Measurements from ENCODE around the gene UQCR11.

The UQCR11 gene

DNA sequence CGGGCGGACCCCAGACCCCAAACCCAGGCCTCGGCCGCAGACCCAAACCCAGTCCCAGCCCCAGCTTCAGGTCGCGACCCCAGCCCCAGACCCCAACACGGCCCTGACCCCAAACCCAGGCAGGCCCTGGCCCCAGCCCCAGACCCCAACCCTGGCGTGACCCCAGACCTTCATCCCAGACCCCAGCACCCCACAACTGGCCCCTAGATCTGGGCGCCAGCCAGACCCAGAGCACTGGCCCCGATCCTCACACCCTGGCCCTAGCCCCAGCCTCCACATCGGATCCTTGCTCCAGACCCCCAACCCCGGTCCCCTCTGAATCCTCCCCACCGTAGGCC is 20.1 kb downstream of the UQCR11 start:
- no peak for DNase-seq

DNA sequence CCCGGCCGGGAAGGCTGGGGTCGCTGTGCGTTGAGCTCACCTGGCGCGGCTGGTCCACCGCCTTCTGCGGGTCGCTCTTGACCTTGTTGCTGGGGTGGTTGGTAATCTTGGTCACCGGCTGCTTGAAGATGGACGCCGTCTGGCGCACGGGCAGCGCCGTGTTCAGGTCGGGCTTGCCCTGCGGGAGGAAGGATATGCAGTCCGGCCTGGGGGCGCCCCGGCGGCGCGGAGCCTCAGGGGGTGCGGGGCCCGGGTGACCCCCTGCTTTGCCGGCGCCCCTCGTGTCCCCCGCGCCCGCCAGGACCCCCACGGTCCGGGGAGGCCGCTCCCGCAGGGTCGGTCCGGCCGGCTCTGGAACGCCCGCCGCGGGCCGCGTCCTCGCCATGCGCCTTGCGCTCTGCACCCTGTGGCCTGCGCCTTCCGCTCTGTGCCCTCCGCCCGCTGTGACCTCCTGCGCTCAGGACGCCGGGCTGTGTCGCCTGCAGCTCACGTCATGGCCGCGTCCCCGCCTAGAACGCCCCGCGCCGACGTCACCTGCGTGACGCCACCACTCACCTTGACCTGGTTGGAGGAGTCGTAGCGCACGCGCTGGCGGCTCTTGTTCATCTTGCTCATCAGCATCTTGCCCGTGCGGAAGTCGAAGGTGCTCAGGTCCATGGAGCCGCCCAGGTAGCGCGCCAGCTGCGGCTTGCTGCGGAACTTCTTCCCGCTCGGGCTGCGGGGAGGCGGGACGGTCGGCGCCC is 20.6 kb downstream of the UQCR11 start:
- DNase-seq, result no peak

DNA sequence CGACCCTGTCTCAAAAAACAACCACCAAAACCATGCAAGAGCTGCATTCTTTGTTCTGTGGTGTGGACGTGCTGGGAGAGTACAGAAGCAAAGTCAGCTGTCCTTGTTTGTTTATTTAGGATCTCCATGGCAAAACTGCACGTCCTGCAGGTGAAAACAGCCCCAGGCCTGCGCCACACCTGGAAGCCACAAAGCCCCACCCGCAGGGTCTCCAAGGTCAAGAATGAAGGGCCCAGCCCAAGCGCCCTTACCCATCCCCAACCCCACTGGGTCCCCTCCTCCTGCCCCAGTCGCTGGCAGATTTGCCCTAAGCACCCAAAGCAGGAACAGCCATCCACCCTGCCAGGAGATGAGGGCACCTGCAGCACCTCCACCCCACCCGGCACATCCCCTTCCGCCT is 23.1 kb downstream of the UQCR11 start:
- DNase-seq, result no peak

DNA sequence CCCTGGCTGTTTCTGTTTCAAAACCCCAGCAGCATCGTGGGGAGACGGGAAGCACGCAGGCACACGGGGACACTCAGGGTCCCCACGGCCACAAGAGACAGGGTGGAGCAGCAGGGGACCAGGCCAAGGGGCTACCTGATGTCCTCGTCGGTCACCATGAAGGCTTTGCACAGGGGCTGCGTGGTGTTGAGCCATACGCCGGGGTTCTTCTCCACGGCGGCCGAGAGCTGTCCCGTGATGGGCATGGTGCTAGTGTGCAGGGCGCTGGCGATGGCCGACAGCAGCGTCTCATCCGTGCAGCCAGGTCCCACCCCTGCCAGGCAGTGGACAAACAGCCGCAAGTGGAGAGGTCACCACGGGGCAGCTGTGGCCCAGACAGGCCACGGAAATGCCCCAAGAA is 24.3 kb downstream of the UQCR11 start:
- no peak for DNase-seq

DNA sequence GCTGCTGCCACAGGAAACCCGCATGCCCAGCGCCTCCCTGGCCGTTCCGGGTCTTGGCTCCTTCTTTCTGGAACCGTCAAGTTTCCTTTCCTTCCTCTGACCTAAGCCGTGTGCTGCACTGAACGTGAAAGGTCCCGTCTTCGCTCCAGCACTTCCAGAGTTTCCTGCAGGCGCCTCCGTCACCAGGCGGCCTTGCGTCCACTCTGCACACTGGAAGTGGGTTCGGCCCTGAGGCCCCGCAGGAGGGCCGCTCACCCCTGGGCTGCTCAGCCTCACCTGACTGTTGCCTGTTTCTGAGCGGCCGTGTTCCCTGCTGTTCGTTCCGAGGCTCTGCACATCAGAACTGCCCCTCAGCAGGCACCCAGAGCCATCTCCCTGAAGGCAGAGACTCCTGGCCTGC is 24.9 kb downstream of the UQCR11 start:
- no peak for DNase-seq

DNA sequence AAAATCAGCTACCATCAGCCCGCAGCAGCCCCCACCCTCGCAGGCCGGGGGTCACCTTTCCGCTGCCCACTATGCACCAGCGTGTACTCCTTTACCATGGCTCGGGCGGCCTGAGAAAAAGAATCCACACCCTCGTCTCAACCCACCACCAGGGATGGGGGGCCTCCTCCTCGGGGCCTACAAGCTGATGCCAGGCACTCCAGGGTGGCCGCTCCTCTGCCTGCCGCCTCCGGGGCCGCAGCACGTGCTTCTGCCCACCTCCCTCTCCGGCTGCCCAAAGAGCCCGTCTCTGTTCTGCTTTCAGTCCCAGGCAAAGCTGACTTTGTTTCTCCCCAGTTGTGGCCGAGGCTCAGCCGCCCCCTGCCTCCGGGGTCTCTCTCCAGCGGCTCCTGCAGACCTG is 26.0 kb downstream of the UQCR11 start:
- no peak for DNase-seq

DNA sequence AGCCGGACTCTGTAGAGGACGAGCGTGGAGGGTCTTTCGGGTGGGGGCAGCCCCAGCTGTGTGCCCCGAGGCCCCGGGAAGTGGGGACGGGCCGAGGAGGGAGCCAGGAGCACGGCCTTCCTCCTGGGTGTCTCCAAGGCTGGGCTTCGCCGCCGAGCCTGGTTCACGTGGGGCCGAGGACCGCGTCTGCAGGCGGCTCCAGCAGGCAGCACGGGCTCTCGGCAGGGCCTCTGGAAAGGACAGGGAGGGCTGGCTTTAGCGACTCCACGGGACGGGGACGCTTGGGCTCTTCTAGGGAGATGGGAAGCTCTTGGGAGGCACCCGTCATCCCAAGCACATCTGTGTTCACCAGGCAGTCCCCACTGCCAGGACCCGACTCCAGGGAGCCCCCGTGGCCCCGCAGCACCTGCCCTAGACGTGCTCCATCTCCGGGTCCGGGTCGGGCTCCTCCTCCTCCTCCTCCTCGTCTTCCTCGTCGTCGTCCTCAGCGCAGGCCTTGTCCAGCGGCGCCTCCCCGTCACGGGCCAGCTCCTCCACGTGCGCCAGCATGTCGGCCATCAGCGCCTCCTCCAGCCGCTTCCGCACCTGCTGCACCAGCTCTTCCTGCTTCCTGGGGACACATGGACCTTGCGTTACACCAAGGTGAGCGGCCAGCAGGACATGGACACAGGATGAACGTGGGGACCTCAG is 27.2 kb downstream of the UQCR11 start:
- DNase-seq, result no peak

DNA sequence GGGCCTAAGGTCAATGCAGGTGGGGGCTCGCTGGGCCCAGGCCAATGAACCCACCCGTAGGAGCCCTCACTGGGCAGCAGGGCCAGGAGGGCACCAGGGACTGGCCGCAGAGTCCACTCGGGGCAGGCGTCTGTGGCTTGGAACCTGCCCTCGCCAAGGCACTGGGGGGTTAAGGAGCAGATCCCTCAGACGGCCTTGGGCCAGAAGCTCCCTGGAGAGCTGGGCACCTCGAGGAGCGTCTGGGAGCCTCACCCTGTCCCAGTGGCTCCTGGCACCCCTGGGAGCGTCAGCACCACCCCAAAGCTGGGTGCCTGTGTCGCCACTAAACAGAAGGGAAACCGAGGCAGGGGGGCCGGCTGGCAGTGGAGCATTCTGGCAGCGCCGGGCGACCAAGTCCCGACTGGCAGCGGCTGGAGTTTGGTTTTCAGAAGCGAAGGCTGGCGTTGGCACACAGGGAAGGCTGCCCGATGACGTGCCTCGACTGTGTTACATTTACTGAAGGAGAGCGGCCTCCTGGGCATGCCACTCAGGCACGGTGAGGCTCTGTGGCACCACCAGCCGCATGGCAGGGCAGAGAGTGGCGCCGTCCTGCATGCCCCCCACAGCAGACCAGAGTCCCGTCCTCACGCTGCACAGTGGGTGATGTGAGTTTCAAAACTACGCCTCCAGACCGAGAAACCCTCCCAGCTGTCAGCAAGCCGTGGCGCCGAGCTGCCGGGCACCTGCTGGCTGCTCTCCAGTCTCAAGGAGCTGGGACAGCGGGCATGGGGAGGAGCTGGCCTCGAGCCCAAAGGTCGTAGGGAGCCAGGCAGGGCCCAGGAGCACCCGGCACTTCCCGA is 28.0 kb downstream of the UQCR11 start:
- DNase-seq, result no peak

DNA sequence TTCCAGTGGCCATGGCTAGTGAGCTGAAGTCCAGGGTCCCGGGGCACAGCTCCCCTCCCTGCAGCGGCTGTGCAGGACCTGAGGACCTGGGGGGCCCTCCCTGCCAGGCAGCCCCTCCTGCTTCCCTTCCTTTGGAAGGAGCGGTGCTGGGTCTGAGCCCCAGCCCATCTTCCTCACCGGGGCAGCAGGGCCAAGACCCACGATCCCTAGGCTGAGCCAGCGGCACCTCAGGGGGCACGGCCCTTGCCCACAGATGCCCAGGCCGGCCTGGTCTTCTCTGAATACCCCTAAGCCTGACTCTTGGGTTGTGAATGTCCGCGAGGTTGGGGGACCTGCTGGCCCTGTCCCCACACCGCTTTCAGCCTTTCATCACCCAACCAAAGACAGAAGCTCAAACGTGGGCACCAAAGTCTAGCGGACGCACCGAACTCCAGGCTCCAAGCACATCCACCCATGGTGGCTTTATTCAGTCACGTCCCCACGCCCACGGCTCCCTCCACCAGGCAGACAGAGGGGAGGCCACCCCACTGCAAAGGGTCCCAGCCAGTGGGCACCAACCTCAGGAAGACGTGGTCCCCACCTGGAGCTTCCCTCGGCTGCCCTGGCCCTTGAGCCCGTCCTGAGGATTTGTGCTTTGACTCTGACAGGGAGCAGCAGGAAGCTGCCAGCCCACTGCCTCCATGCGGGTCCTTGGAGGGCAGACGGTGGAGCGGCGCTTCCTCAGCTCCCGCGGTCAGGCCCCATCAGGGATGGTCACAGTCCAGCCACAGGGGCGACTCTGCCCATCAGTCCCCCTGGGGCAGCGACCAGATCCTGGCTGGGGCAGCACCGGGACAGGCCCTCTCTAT is 28.8 kb downstream of the UQCR11 start:
- no peak for DNase-seq

DNA sequence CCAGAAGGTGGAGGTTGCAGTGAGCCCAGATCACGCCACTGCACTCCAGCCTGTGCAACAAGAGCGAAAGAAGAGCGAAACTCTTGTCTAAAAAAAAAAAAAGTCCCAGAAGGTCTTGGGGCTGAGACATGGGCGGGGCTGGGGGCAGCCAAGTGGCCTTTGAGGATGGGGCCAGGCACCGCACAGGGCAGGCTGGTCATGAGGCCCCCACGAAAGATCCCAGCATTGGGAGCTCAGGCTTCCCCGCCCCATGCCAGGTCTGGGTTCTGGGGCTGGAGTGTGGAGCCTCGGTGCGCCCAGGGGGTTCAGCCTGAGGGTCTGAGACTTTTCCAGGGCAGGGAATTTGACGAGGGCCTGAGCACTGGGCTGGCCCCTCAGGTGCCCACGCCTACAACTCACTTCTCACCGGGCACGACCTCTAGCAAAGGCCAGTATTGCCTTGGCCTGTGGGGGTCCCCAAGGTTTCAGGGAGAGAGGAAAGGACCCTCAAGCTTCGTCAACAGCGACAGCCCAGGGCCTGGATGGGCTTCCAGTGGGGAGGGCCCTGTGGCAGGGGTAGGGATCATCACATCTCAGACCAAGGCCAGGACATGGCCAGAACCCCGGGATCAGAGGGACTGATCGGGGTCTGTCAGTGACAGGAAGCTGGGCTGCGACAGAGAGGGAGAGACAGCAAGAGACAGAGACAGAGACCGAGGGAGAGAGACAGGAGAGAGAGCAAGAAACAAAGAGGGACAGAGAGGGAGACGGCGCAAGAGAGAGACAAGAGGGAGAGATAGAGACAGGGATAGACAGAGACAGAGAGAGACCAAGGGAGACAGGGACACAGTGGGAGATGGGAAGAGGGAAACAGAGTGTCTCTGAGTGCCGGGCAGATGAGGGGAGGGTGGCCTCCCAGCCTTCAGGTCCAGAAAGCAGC is 29.7 kb downstream of the UQCR11 start:
- no peak for DNase-seq

DNA sequence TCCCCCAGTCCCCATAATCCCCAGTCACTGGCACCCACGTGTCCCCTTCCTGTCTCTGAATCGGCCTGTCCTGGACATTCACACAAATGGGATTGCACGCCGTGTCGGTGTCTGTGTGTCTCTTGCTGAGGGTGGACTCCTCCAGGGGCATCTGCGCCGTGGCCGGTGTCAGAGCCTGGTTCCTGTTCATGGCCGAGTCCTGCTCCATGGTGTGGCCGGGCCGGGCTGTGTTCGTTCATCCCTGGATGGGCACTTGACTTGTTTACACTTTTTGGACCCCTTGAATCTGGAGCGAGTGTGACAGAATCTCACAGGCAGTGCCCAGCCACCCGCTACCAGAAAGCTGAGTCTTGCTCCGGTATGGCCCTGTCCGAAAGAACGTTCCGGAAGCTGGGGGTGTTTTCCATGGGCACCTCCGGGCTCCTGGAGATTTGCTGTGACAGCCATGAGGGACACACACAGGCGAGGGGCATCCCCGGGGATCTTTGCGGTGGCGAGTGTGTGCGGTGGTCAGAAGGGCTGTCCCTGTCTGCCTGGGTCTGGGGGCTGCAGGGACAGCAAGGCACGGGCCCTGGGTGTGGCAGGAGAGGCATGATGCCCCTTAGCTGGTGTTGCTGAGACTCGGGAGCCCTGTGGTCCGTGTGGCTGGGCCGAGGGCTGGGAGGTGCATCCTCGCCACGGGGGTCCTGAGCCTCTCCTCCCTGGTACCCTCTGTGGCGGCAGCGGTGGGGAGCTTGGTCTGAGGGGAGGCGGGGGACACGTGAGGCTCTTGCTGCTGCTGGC is 30.7 kb downstream of the UQCR11 start:
- DNase-seq, result no peak

DNA sequence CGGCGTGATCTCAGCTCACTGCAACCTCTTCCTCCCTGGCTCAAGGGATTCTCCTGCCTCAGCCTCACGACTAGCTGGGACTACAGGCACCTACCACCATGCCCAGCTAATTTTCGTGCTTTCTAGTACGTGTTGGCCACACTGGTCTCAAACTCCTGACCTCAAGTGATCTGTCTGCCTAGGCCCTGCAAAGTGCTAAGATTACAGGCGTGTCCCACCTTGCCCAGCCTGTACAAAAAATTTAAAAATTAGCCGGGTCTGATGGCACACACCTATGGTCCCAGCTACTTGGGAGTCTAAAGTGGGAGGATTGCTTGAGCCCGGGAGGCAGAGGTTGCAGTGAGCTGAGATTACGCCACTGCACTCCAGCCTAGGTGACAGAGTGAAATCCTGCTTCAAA is 32.5 kb downstream of the UQCR11 start:
- no peak for DNase-seq

DNA sequence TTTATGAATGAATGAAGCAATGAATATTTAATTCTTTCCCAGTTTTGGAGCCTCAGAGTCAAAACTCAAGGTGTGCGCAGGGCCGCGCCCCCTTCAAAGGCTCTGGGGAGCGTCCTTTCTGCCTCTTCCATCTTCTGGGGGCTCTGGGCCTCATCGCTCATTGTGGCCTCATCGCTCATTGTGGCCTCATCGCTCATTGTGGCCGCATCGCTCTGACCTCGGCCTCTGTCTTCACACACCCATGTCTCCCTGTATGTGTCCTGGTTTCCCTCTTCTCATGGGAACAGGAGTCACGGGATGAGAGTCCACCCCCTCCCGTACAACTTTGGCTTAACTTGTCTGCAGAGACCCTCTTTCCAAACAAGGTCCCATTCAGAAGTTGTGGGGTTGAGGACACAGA is 33.9 kb downstream of the UQCR11 start:
- DNase-seq, result no peak

DNA sequence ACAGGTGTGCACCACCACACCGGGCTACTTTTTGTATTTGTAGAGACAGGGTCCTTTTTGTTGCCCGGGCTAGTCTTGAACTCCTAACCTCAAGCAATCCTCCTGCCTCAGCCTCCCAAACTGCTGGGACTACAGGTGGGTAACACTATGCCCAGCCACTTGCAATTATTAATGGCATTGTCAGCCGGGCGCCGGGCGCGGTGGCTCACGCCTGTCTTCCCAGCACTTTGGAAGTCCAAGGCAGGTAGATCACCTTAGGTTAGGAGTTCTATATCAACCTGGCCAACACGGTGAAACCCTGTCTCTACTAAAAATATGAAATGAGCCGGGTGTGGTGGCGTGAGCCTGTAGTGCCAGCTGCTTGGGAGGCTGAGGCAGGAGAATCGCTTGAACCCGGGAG is 34.4 kb downstream of the UQCR11 start:
- no peak for DNase-seq

DNA sequence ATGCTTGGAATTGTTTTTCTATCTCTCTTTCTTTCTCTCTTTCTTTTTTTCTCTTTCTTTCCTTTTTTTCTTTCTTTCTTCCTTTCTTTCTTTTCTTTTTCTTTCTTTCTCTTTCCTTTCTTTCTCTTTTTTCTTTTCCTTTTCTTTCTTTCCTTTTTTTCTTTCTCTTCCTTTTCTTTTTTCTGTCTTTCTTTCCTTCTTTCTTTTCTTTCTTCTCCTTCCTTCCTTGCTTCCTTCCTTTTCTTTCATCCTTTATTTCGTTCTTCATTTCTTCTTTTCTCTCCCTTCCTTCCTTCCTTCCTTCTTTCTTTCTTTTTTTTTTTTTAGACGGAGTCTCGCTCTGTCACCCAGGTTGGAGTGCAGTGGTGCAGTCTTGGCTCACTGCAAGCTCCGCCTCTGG is 35.3 kb downstream of the UQCR11 start:
- no peak for DNase-seq

DNA sequence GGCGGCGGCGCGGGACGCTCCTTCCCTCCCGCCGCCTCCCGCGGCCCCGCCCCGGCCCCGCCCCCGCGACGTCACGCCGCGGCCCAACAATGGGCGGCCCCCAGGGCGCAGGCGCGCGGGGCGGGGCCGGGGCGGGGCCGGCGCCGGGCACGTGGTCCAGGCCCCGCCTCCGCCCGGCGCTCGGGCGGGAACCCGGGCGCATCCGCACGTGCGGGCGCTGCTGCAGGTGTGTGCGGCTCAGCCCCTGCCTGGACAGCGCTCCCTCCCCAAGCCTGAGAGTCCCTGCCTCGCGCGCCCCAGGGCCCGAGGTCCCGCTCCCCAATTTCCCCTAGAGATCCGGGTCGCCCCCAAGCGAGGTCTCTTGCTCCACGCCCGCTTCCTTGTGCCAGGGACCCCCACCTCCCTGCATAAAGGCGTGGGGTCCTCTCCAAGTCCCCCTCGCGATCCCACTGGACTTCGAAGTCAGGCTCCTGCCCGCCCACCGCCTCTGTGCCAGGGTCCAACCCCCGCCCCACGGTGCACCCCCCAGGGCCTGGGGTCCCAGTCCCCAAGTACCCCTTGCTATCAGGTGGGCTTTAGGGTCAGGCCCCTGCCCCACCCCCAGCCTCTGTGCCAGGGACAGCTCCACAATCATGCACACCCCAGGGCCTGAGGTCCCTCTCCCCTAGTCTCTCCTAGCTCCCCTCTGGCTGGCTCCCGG is 36.8 kb downstream of the UQCR11 start, which contains the start of gene MEX3D:
TSS of gene MEX3D (minus strand) at position 6 of the 700 bp plus-strand sequence. CDS start 267 bp downstream, outside the sequence.
- peak; percentile 84 for DNase-seq

DNA sequence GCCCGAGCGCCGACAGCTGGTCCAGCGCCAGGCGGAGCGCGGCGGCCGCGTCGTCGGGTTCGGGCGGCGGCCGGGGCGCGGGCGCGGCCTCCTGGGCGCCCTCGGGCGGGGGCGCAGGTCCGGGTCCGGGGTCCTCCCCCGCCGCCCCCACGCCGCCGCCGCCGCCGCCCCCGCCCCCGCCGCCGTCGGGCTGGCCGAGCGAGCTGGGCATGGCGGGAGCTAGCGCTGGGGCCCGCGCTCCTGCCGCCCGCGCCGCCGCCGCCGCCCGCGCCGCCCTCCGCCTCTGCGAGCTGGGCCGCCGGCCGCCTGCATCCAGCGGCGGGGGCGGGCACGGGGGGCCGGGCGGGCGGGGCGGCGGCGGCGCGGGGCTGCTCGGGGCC is 37.4 kb downstream of the UQCR11 start:
- DNase-seq, result no peak

DNA sequence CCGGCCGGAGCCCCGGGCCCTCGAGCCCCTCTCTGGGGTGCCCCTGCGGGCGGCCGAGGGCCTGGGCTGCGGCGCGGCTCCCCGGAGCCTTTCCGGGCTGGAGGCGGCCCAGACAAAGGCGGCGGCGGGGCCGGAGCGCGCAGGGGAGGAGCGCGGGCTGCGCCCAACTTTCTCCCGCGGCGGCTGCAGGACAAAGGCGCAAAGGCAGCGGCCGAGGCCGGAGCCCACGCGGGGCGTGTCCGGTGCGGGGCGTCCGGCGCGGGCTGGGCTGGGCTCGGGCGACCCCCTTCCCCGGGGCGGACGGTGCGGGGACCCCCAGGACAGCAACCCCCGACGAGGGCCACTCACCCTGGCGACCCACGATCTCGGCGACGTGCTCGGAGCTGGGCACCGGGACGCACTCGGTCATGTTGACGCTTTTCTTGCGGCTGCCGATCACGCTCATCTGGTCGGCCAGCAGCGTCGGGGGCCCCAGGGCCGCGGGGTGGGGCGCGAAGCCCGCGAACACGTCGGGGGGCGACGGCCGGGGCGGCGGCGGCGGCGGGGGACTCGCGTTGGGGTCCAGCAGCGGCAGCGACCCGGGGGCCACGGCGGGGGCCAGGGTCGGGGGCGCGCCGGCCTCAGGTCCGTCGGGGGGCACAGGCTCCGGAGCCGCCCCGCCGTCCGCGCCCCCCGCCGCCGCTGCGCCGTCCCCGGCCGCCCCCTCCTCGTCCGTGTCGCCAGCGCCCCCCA is 38.0 kb downstream of the UQCR11 start:
- DNase-seq, result no peak

DNA sequence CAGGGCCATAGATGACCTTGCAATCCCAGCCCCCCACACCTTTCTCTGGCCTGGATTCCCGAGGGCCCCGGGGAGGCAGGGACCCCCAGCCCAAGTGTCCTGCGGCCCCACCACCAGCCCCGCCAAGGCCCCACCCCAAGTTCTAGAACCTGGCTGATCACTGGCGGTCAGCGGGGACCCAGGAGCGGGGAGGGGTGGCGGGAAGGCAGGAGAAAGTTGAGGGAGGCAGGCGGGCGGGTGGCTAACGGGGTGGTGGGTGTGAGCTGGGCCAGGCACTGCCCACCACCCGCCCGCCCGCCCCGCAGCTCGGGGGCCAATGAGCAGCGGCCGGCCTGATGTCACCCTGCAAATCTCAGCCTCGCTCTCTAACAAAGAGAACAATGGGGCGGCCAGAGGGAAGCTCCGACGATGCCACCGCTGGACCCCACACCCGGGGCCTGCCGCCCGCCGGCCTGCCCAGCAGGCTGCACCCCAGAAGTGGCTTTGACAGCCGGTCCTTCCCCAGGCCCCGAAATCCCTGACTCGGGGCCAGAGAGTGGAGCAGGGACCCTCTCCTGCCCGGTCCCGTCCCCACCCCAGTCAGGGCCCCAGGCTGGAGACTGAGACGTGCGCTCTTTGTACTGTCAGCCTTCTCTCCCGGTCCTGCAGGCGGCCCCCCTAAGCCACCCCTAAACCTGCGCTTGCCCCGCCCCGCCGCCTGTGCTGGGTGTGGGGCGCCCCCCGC is 38.7 kb downstream of the UQCR11 start:
- no peak for DNase-seq
